ENCODE results near the gene CDC42BPA. TPM values are rescaled to one million over a fixed set of nuclear protein-coding genes. Genes with fewer than 3 reads are reported as not detected.

CDC42BPA gene
- total and polyA plus RNA-seq, 12 donors = 7.4 to 73.8 (median 37.2) TPM

DNA sequence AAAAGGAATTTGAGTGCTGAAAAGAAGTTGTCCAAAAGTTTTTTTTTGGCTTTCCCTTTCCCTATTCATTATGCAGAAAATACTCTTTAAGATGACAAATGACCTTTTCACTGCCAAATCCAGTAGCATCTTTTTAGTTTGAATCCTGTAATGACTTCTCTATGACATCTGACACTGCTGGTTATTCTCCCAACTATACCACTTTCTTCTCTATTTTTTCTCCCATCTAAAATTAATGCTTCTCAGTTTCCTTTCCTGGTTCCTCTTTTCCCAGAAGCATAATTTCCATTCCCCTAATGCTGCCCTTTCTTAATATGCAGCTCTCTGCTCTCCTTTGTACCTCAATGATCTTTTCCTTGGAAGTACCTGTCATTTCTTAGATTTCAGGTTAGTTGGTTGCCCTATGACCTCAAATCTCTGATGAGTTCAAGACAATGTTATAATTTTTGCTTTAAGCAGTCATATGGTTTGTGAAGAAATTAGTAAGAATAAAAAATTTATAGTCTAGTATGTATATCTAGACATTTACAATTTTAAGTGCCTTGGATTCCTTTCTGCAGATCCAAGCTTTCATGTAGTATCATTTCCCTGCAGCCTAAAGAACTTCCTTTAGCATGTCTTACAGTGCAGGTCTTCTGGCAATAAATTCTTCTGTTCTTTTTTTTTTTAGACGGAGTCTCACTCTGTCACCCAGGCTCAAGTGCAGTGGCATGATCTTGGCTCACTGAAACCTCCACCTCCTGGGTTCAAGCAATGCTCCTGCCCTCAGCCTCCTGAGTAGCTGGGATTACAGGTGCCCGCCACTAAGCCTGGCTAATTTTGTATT is 150.8 kb downstream of the CDC42BPA start:
- TF ChIP-seq, protein P1, sequence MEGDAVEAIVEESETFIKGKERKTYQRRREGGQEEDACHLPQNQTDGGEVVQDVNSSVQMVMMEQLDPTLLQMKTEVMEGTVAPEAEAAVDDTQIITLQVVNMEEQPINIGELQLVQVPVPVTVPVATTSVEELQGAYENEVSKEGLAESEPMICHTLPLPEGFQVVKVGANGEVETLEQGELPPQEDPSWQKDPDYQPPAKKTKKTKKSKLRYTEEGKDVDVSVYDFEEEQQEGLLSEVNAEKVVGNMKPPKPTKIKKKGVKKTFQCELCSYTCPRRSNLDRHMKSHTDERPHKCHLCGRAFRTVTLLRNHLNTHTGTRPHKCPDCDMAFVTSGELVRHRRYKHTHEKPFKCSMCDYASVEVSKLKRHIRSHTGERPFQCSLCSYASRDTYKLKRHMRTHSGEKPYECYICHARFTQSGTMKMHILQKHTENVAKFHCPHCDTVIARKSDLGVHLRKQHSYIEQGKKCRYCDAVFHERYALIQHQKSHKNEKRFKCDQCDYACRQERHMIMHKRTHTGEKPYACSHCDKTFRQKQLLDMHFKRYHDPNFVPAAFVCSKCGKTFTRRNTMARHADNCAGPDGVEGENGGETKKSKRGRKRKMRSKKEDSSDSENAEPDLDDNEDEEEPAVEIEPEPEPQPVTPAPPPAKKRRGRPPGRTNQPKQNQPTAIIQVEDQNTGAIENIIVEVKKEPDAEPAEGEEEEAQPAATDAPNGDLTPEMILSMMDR (IDR thresholded peaks at IDR 0.05) = no peak
- no peaks in the 10 kb centered on the region for H3K27me3 ChIP-seq
- H3K4me1 ChIP-seq (replicated peaks in 1 of 2) = peaks cover 0 to 10% of the 10 kb centered on the region in 2 donors
- no peaks in the 10 kb centered on the region for H3K36me3 ChIP-seq (replicated peaks in 1 of 2)
- 65 to 79% (median 71%) methylated on average over 2 of the region's 2 CpGs for WGBS, 4 donors
- no peak for DNase-seq
- H3K4me3 ChIP-seq = no peak overlapping the region
- no peaks in the 10 kb centered on the region for H3K9me3 ChIP-seq (replicated peaks in 1 of 3)
- intact Hi-C loops (cut with DNase I) = no loop called here
- no peak overlapping the region for H3K27ac ChIP-seq

DNA sequence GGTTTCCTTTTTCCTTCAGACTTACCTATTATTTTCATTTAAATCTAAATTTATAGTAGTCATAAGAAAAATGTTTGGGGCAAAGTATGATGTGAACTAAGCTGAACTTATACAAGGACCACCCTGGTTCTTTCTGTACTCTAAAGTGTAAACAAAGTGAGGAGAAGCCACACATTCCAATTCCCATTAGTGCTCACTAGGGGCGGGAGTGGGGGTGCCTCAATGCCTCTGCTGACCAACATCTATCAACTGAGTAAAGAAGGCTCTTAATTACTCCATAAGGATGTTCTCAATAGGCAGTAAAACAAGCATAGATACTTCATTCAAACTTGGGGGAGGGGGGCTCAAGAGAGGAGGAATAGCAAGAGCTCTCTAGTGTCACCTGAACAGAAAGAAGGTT is 151.7 kb downstream of the CDC42BPA start:
- Histone ChIP-seq H3K27me3 (no peaks in the 10 kb centered on the region), H3K4me3 (no peak overlapping the region), H3K27ac (no peak overlapping the region), H3K4me1 (replicated peaks in 1 of 2) (peaks cover 0 to 10% of the 10 kb centered on the region in 2 donors), H3K36me3 (replicated peaks in 1 of 2) (no peaks in the 10 kb centered on the region), H3K9me3 (replicated peaks in 1 of 3) (no peaks in the 10 kb centered on the region)
- DNase-seq = no peak
- 96 to 100% (median 98%) methylated on average over 1 of the region's 1 CpG for WGBS, 4 donors
- intact Hi-C loops (cut with DNase I) = no loop called here
- TF ChIP-seq, protein P1 (IDR thresholded peaks at IDR 0.05) = no peak
- TF ChIP-seq POLR2A (IDR thresholded peaks at IDR 0.05) = no peak

DNA sequence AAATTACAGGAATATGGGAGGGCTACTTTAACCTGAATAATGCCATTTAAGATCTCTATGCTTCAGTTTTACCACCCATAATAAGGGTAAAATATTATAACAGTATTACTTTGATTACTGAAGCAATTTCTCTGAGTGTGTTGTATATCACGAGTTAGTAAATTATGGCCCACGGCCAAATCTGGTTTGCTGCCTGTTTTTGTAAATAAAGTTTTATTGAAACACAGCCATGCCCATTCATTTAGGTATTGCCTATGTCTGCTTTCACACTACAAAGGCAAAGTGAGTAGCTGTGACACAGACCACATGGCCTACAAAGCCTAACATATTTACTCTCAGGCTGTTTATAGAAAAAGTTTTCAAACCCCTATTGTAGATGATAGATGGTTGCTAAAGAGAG is 156.8 kb downstream of the CDC42BPA start:
- H3K9me3 ChIP-seq (replicated peaks in 1 of 3) = no peaks in the 10 kb centered on the region
- no peak overlapping the region for H3K27ac ChIP-seq
- H3K36me3 ChIP-seq (replicated peaks in 1 of 2) = no peaks in the 10 kb centered on the region
- intact Hi-C loops (cut with DNase I) = no loop called here
- 46 to 70% (median 48%) methylated on average over 2 of the region's 2 CpGs for WGBS, 4 donors
- TF ChIP-seq, protein P1 (IDR thresholded peaks at IDR 0.05) = no peak
- TF ChIP-seq POLR2A (IDR thresholded peaks at IDR 0.05) = no peak
- no peak for DNase-seq
- H3K4me3 ChIP-seq = no peak overlapping the region
- H3K27me3 ChIP-seq = no peaks in the 10 kb centered on the region
- H3K4me1 ChIP-seq (replicated peaks in 1 of 2) = peaks cover 0 to 3% of the 10 kb centered on the region in 2 donors

DNA sequence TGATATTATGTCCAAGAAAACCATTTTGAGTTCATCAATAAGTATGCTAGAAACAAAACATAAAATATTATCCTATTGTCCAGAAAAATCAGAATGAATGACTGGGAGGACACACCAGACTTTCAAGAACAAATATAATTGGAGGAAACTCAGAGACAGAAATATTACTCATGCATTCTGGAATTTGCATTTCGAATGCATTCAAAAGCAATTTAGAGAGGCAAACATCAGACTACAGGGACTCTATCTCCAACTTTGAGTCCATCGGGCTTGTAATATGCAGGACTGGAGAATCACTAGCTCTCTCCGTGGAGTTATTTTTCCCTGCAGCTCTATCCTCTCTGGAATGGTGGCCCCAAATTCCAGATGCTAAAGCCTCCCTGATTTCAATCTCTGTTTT is 161.8 kb downstream of the CDC42BPA start:
- Histone ChIP-seq H3K36me3 (replicated peaks in 1 of 2) (no peaks in the 10 kb centered on the region), H3K27me3 (no peaks in the 10 kb centered on the region), H3K4me3 (no peak overlapping the region), H3K4me1 (replicated peaks in 1 of 2) (peaks cover 5 to 6% of the 10 kb centered on the region in 2 donors), H3K9me3 (replicated peaks in 1 of 3) (no peaks in the 10 kb centered on the region), H3K27ac (no peak overlapping the region)
- intact Hi-C loops (cut with DNase I) = no loop called here
- TF ChIP-seq, protein P1 (IDR thresholded peaks at IDR 0.05) = no peak
- TF ChIP-seq POLR2A (IDR thresholded peaks at IDR 0.05) = no peak
- no peak for DNase-seq
- WGBS, 4 donors = 89 to 95% (median 92%) methylated on average over 3 of the region's 3 CpGs
